ENCODE results near the gene SH3BP5. TPM values are rescaled to one million over a fixed set of nuclear protein-coding genes. Genes with fewer than 3 reads are reported as not detected.
"Not testable (repeated sequence)": the region's sequence is repeated elsewhere in the genome, so short reads cannot be mapped to it uniquely, and the experiment has no call there.

Gene SH3BP5
- total and polyA plus RNA-seq, 5 donors: 12.9 to 26.6 (median 15.3) TPM

DNA sequence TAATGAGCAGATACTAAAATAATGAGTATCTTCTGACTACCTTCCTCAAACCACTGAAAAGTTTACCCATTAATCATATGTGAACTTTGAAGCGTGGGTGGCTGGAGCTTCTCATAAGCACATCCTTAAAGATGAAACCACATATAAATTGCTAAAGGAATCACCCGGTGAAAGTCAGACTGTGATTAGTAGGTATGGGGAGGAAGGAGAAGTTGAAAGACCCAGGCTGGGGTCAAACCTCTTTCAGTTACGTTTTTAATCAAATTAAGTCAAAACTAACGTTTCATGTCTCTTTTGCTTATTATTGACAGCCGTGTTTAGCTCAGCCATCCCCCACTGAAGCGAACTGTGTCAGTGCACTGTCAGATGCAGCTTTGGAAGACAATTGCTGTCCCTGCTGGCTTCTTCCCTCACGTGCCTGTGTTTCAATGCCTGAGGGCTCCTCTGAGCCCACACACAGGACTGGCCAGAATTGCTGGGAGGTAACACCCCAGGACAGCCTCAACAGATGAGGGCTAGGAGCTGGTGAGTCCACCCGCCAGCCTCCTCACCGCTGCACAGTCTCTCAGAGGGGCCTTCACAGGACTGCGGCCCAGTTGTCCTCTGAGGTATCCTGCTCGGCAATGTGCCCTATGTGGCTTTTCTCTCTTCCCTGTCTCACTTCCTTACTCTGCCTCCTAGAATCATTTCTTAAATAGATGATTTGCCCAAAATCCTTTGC lies 29.3 kb upstream of the SH3BP5 start:
- ATAC-seq: peak; percentile 42 to 48
- DNase-seq: peak in 1 of 3 donors; percentile 53
- Histone ChIP-seq H3K9me3 (ENCODE audit: control insufficient read depth, low read length) (no peaks in the 10 kb centered on the region), H3K4me1 (ENCODE audit: control insufficient read depth, insufficient read depth, low read length) (no peaks in the 10 kb centered on the region), H3K27ac (ENCODE audit: low read length) (no peak overlapping the region), H3K27me3 (ENCODE audit: control insufficient read depth, insufficient read depth) (no peaks in the 10 kb centered on the region), H3K4me3 (ENCODE audit: low read length) (no peak overlapping the region)
- WGBS: 59% methylated on average over 11 of the region's 11 CpGs
- intact Hi-C loops (cut with DNase I): no loop called here

DNA sequence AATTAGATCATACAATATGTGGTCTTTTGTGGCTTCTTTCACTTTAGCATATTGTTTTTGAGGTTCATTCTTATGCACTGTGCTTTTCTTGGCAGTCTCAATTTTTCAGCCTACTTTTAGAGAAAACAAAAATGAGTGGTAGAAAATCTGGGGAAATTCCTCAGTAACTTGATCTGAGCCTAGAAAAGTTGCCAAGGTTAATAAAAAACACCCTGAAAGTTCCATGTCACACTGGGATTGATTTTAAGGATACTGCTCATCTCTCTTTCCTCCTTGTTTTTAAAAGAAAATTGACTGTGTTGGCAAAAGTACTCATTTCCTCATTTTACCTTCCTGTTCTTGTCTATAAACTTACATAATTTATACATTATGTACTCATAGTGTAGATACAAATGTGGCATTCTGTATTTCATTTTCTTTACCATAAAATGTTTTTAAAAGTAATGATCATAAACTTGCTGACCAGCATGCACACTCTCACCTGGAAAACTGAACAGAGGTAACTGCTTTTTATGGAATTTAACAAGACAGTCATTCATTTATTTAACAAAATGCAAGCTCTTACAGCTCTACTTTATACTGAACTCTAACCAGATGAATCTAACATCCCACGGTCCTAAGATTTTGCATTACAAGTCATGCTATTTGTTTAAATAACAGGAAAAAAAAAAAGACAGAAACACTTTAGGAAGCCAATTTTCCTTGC lies 28.6 kb upstream of the SH3BP5 start:
- Histone ChIP-seq H3K9me3 (ENCODE audit: control insufficient read depth, low read length) (no peaks in the 10 kb centered on the region), H3K27me3 (ENCODE audit: control insufficient read depth, insufficient read depth) (no peaks in the 10 kb centered on the region), H3K27ac (ENCODE audit: low read length) (no peak overlapping the region), H3K4me3 (ENCODE audit: low read length) (no peak overlapping the region), H3K4me1 (ENCODE audit: control insufficient read depth, insufficient read depth, low read length) (no peaks in the 10 kb centered on the region)
- intact Hi-C loops (cut with DNase I): no loop called here
- no peak for DNase-seq
- 46% methylated on average over 1 of the region's 1 CpG for WGBS
- peak; percentile 21 to 27 for ATAC-seq

DNA sequence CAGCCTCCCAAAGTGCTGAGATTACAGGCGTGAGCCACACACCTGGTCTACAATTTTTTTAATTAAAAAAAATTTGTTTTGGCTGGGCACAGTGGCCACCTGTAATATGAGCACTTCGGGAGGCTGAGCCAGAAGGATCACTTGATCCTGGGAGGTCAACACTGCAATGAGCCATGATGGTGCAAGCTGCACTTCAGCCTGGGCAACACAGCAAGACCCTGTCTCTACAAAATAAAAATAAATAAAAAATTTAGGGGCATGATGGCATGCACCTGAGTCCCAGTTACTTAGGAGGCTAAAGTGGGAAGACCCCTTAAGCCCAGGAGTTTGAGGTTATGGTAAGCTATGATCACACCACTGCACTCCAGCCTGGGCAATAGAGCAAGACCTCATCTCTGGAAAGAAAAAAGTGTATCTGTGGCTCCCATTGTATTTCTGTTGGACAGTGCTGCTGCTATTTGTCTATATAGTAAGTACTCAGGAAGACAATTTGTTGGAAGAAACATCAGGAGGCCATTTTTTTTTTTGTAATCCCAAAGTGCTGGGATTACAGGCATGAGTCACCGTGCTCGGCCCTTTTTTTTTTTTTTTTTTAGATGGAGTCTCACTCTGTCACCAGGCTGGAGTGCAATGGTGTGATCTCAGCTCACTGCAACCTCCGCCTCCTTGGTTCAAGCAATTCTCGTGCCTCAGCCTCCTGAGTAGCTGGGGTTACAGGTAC lies 27.5 kb upstream of the SH3BP5 start:
- no peak overlapping the region for H3K4me3 ChIP-seq (ENCODE audit: low read length)
- WGBS: 82% methylated on average over 6 of the region's 6 CpGs
- no peak overlapping the region for H3K27ac ChIP-seq (ENCODE audit: low read length)
- no peak for DNase-seq
- ATAC-seq: no peak
- H3K9me3 ChIP-seq (ENCODE audit: control insufficient read depth, low read length): no peaks in the 10 kb centered on the region
- no peaks in the 10 kb centered on the region for H3K4me1 ChIP-seq (ENCODE audit: control insufficient read depth, insufficient read depth, low read length)
- no peaks in the 10 kb centered on the region for H3K27me3 ChIP-seq (ENCODE audit: control insufficient read depth, insufficient read depth)
- intact Hi-C loops (cut with DNase I): no loop called here

DNA sequence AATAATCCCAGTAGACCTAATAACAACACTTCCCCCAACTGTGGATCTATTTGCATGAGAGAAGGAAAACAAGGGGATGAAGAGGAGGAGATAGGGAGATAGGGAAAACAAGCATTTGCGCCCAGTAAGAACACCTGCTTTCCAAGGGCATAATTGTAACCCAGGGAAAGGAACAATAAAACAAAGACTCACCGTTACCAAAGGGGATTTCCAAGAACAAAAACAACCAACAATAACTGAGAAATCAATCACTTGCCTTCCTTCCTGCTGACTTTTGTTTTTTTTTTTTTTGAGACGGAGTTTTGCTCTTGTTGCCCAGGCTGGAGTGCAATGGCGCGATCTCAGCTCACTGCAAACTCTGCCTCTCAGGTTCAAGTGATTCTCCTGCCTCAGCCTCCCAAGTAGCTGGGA lies 24.3 kb upstream of the SH3BP5 start:
- H3K9me3 ChIP-seq (ENCODE audit: control insufficient read depth, low read length); H3K4me1 ChIP-seq (ENCODE audit: control insufficient read depth, insufficient read depth, low read length); intact Hi-C loops (cut with DNase I); DNase-seq; ATAC-seq; H3K4me3 ChIP-seq (ENCODE audit: low read length); H3K27me3 ChIP-seq (ENCODE audit: control insufficient read depth, insufficient read depth); H3K27ac ChIP-seq (ENCODE audit: low read length): not testable (repeated sequence)
- 59% methylated on average over 5 of the region's 5 CpGs for WGBS

DNA sequence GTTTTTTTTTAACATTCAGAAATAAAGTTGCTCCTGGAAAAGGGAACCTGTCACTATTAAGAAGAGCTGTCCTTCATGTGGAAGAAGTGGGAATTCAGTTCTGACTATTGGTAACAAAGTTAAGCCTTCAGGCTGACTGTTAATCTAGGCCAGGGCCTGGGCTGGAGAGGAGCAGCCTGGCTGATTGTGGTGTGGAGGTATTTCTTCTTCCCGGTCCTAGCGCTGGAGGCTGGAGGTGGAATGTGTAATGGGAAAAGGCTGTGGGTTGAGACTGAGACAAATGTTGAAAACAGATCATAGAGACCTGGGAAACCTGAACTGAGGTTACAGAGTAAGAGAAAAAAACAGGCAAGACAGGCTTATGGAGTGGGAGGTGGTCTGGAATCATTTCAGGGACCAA lies 23.8 kb upstream of the SH3BP5 start:
- no peaks in the 10 kb centered on the region for H3K9me3 ChIP-seq (ENCODE audit: control insufficient read depth, low read length)
- no peaks in the 10 kb centered on the region for H3K27me3 ChIP-seq (ENCODE audit: control insufficient read depth, insufficient read depth)
- no peak for DNase-seq
- H3K27ac ChIP-seq (ENCODE audit: low read length): no peak overlapping the region
- intact Hi-C loops (cut with DNase I): no loop called here
- H3K4me1 ChIP-seq (ENCODE audit: control insufficient read depth, insufficient read depth, low read length): no peaks in the 10 kb centered on the region
- ATAC-seq: no peak
- no peak overlapping the region for H3K4me3 ChIP-seq (ENCODE audit: low read length)
- WGBS: 81% methylated on average over 2 of the region's 2 CpGs

DNA sequence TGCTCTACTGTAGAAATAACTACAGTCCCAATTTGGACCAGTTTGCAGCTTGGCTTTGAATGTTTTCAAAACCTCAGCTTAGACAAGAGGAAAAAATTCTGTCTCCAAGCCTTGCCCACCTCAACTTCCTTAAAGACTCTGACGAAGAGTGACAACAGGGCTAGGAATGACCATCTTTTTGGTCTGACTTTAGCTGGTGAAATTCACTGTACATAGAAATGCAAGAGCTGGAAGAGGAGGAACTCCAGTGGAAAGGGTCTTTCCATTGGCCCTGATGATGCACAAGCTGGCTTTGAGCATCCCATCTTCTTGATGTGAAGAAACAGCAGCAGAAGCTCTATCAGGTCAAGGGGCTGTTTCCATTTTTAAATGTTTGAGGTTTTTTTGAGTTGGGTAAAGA lies 22.7 kb upstream of the SH3BP5 start:
- no peak for ATAC-seq
- intact Hi-C loops (cut with DNase I): no loop called here
- DNase-seq: no peak
- Histone ChIP-seq H3K9me3 (ENCODE audit: control insufficient read depth, low read length) (no peaks in the 10 kb centered on the region), H3K4me1 (ENCODE audit: control insufficient read depth, insufficient read depth, low read length) (no peaks in the 10 kb centered on the region), H3K27ac (ENCODE audit: low read length) (no peak overlapping the region), H3K4me3 (ENCODE audit: low read length) (no peak overlapping the region), H3K27me3 (ENCODE audit: control insufficient read depth, insufficient read depth) (no peaks in the 10 kb centered on the region)
- 77% methylated on average over 1 of the region's 1 CpG for WGBS

DNA sequence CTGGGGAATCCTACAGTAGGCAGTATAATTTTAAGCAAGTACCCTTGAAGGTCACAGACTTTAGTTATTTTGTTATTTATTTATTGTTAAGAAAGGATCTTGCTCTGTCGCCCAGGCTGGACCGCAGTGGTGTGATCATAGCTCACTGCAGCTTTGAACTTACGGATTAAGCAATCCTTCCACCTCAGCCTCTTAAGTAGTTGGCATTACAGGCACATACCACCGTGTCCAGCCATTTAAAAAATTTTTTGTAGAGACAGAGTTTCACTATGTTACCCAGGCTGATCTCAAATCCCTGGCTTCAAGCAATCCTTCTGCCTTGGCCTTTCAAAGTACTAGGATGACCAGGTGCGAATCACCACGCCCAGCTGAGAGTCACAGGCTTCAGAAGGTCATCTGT lies 22.1 kb upstream of the SH3BP5 start:
- ATAC-seq (no peak), DNase-seq (no peak)
- Histone ChIP-seq H3K27me3 (ENCODE audit: control insufficient read depth, insufficient read depth) (no peaks in the 10 kb centered on the region), H3K4me3 (ENCODE audit: low read length) (no peak overlapping the region), H3K4me1 (ENCODE audit: control insufficient read depth, insufficient read depth, low read length) (no peaks in the 10 kb centered on the region), H3K27ac (ENCODE audit: low read length) (no peak overlapping the region), H3K9me3 (ENCODE audit: control insufficient read depth, low read length) (no peaks in the 10 kb centered on the region)
- WGBS: 77% methylated on average over 6 of the region's 6 CpGs
- intact Hi-C loops (cut with DNase I): no loop called here

DNA sequence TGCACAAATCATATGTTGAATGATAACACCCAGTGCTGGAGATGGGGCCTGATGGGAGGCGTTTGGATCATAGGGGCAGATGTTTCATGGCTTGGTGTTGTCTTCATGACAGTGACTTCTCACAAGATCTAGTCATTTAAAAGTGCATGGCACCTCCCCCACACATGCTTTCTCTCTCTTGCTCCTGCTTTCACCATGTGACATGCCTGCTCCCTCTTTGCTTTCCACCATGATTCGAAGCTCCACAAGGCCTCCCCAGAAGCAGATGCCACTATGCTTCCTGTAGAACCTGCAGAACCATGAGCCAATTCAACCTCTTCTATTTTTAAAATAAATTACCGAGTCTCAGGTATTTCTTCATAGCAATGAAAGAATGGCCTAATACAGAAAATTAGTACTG lies 17.8 kb upstream of the SH3BP5 start:
- Histone ChIP-seq H3K27ac (ENCODE audit: low read length) (no peak overlapping the region), H3K4me1 (ENCODE audit: control insufficient read depth, insufficient read depth, low read length) (no peaks in the 10 kb centered on the region), H3K27me3 (ENCODE audit: control insufficient read depth, insufficient read depth) (no peaks in the 10 kb centered on the region), H3K9me3 (ENCODE audit: control insufficient read depth, low read length) (no peaks in the 10 kb centered on the region), H3K4me3 (ENCODE audit: low read length) (no peak overlapping the region)
- ATAC-seq (no peak), DNase-seq (no peak)
- intact Hi-C loops (cut with DNase I): no loop called here
- WGBS: 85% methylated on average over 3 of the region's 3 CpGs

DNA sequence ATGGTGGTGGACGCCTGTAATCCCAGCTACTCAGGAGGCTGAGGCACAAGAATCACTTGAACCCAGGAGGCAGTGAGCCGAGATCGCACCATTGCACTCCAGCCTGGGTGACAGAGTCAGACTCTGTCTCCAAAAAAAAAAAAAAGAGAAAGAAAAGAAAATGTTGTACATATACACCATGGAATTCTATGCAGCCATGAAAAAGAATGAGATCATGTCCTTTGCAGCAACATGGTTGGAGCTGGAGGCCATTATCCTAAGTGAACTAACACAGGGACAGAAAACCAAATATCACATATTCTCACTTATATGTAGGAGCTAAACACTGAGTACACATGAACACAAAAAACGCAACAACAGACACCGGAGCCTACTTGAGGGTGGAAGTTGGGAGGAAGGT lies 17.1 kb upstream of the SH3BP5 start:
- H3K27me3 ChIP-seq (ENCODE audit: control insufficient read depth, insufficient read depth); DNase-seq; H3K4me3 ChIP-seq (ENCODE audit: low read length); intact Hi-C loops (cut with DNase I); H3K27ac ChIP-seq (ENCODE audit: low read length); H3K4me1 ChIP-seq (ENCODE audit: control insufficient read depth, insufficient read depth, low read length); ATAC-seq; H3K9me3 ChIP-seq (ENCODE audit: control insufficient read depth, low read length): not testable (repeated sequence)
- WGBS: 98% methylated on average over 5 of the region's 5 CpGs

DNA sequence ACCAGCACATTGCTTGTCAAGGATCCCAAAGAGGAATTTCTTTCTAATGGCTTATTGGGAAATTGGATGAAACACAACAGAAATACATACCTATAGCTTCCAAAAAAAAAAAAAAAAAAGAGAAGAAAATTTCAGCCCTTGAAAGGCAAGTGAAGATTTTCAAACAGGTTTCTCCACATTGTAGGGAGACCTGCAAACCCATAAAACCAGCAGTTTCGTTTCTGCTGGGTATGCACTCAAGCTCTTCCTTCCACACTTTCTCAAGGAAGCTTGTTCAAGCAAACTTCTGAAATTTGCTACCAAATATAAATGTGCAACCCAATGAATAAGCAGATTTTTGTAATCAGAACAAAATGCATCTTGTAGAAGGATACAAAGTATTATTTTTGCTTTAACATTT lies 15.9 kb upstream of the SH3BP5 start:
- Histone ChIP-seq H3K4me3 (ENCODE audit: low read length) (no peak overlapping the region), H3K27me3 (ENCODE audit: control insufficient read depth, insufficient read depth) (no peaks in the 10 kb centered on the region), H3K27ac (ENCODE audit: low read length) (no peak overlapping the region), H3K4me1 (ENCODE audit: control insufficient read depth, insufficient read depth, low read length) (no peaks in the 10 kb centered on the region), H3K9me3 (ENCODE audit: control insufficient read depth, low read length) (no peaks in the 10 kb centered on the region)
- WGBS: 65% methylated on average over 1 of the region's 1 CpG
- intact Hi-C loops (cut with DNase I): no loop called here
- no peak for ATAC-seq
- no peak for DNase-seq

DNA sequence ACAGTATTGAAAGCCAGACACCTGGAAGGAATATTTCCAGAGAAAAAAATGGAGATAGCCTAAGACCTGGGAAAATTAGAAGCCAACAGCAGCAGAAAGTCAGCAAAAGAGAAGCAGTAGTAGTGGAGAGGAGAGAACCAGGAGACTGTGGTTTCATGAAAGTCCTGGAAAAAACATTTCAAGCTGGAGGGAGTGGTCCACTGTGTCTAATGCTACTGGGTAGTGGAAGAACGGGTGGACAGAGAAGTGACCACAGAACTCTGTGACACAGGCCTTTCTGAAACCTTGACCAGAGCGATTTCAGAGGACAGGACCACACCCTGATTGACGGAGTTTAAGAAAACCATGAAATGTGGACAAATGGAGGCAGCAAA lies 15.3 kb upstream of the SH3BP5 start:
- Histone ChIP-seq H3K4me1 (ENCODE audit: control insufficient read depth, insufficient read depth, low read length) (no peaks in the 10 kb centered on the region), H3K4me3 (ENCODE audit: low read length) (no peak overlapping the region), H3K27ac (ENCODE audit: low read length) (no peak overlapping the region), H3K9me3 (ENCODE audit: control insufficient read depth, low read length) (no peaks in the 10 kb centered on the region), H3K27me3 (ENCODE audit: control insufficient read depth, insufficient read depth) (no peaks in the 10 kb centered on the region)
- 86% methylated on average over 3 of the region's 3 CpGs for WGBS
- ATAC-seq: peak; percentile 37 to 60
- intact Hi-C loops (cut with DNase I): no loop called here
- DNase-seq: no peak
